ENCODE measurements around the gene PLA2G15. TPM values are rescaled to one million over a fixed set of nuclear protein-coding genes. Genes with fewer than 3 reads are reported as not detected.

The PLA2G15 gene
- polyA plus RNA-seq, 1 of the 3 experiments (the other 2 are of a cell fraction): 23.9 TPM

DNA sequence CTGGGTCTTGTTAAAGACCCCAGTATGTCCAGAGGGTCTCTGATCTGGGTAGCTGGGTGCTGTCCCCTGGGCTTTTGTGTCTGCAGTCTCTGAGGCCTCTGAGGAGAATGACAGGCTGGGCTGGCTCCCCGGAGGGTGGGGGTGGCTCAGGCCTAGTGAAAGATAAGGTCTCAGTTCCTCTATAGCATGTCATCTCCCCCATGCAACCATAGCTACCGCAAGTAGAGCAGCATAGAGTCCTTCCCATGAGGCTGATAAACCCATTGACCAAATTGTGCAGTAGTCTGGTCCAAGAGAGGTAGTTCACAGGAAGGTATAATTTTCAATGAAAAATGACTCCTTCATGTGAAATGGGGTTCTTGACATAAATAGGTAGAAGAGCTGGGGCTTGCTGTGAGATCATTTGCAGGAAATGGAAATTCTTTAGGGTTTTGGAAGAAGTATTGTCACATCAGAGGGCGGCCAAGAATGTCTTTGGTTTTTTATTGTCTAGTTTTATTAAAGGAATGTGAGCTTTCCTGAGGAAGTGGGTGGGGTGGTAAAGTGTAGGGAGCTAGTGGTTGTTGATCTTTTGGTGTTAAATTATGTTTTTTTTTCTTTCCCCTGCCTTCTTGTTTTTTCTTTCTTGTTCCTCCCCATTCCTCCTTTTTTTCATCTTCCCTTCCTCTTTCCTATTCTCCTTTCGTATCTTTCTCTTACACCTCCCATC, 44.6 kb downstream of the PLA2G15 start:
- H3K27me3 ChIP-seq (ENCODE audit: insufficient read depth): no peaks in the 10 kb centered on the region
- no peak overlapping the region for H3K4me3 ChIP-seq (ENCODE audit: low read depth in 2 of 2, low read length in 1 of 2)
- no peak overlapping the region for H2AFZ ChIP-seq (ENCODE audit: low read depth)
- no peak overlapping the region for H3K27ac ChIP-seq (ENCODE audit: low read depth in 2 of 2, low read length in 1 of 2)
- H3K36me3 ChIP-seq (replicated peaks in 1 of 2; ENCODE audit: control insufficient read depth in 1 of 2, insufficient read depth in 2 of 2, low read length in 1 of 2): peaks cover 22 to 25% of the 10 kb centered on the region in 2 experiments
- peaks cover 15% of the 10 kb centered on the region; the same call in 1 of the 2 replicates for H4K20me1 ChIP-seq (ENCODE audit: insufficient read depth)
- H3K9me2 ChIP-seq: no peaks in the 10 kb centered on the region
- CTCF ChIA-PET: interaction anchor here (10.4 kb wide), 1 partner anchor 27 kb away, joined by 80 read pairs; the partner anchor contains the start of gene SLC7A6
- no peaks in the 10 kb centered on the region for H3K9me3 ChIP-seq
- no peak for TF ChIP-seq RAD21 (IDR thresholded peaks at IDR 0.05; ENCODE audit: low read length)
- no peak for TF ChIP-seq NFIC (IDR thresholded peaks at IDR 0.05; ENCODE audit: borderline replicate concordance)
- TF ChIP-seq USF1 (IDR thresholded peaks at IDR 0.05; ENCODE audit: borderline replicate concordance, low read depth): no peak
- TF ChIP-seq SIN3A (IDR thresholded peaks at IDR 0.05; ENCODE audit: borderline replicate concordance, low read depth, low read length): no peak
- TF ChIP-seq MAX (IDR thresholded peaks at IDR 0.05; ENCODE audit: low read depth): no peak
- TF ChIP-seq TEAD4 (IDR thresholded peaks at IDR 0.05; ENCODE audit: borderline replicate concordance, insufficient read depth): no peak
- no peak for TF ChIP-seq FOXJ3 (CRISPR knock-in tag; IDR thresholded peaks at IDR 0.05)
- TF ChIP-seq MEF2A (IDR thresholded peaks at IDR 0.05; ENCODE audit: borderline replicate concordance, low read depth): no peak
- no peak for TF ChIP-seq RCOR1 (IDR thresholded peaks at IDR 0.05; ENCODE audit: low read length)
- TF ChIP-seq TCF12 (IDR thresholded peaks at IDR 0.05): no peak
- TF ChIP-seq JUND (IDR thresholded peaks at IDR 0.05): no peak
- no peak for TF ChIP-seq MXI1 (IDR thresholded peaks at IDR 0.05; ENCODE audit: low read depth, low read length)
- no peak for TF ChIP-seq YY1 (IDR thresholded peaks at IDR 0.05; ENCODE audit: low read depth)
- no peak for TF ChIP-seq NRF1 (IDR thresholded peaks at IDR 0.05; ENCODE audit: low read depth, low read length)
- no peaks in the 10 kb centered on the region for H3F3A ChIP-seq (replicated peaks; ENCODE audit: insufficient read depth)
- no peak for DNase-seq
- H3K79me2 ChIP-seq (ENCODE audit: insufficient read depth): peaks cover 17% of the 10 kb centered on the region; the same call in 1 of the 2 replicates
- 94% methylated on average over 3 of the region's 4 CpGs for WGBS (ENCODE audit: low lambda C conversion rate)
- H3K9ac ChIP-seq: no peak overlapping the region
- no peak overlapping the region for H3K4me2 ChIP-seq
- H3K4me1 ChIP-seq (ENCODE audit: control insufficient read depth in 1 of 2, insufficient read depth in 2 of 2, low read depth in 1 of 2, low read length in 1 of 2): no peaks in the 10 kb centered on the region
- POLR2A ChIA-PET: interaction anchor here (0.9 kb wide), 1 partner anchor 22 kb away, joined by 3 read pairs; the partner anchor contains the start of genes PRMT7 and SLC7A6OS

DNA sequence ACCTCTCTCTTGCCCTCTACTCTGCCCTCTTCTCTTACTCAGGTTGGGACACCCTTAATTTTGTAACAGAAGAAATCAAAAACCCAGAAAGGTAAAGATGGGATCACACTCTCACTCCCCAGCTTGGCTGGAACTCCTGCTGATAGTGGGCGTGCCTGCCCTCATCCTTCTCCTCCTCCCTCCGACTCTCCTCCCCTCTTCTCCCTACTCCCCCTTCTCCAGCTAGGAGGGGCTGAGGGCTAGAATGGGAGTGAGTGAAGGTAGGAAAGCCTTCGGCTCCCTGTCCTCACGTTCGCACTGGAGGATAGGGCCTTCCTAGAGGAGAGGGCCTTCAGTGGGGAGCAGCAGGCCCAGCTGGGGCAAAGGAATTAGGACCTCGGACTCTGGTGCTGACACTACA, 45.3 kb downstream of the PLA2G15 start:
- Histone ChIP-seq H3K27ac (ENCODE audit: low read depth in 2 of 2, low read length in 1 of 2) (no peak overlapping the region), H3K36me3 (replicated peaks in 1 of 2; ENCODE audit: control insufficient read depth in 1 of 2, insufficient read depth in 2 of 2, low read length in 1 of 2) (peaks cover 23 to 32% of the 10 kb centered on the region in 2 experiments), H3K9me3 (no peaks in the 10 kb centered on the region), H4K20me1 (ENCODE audit: insufficient read depth) (peaks cover 15% of the 10 kb centered on the region; the same call in 1 of the 2 replicates), H2AFZ (ENCODE audit: low read depth) (no peak overlapping the region), H3K79me2 (ENCODE audit: insufficient read depth) (peaks cover 13% of the 10 kb centered on the region; the same call in 1 of the 2 replicates), H3K9me2 (no peaks in the 10 kb centered on the region), H3K4me2 (no peak overlapping the region), H3K4me1 (ENCODE audit: control insufficient read depth in 1 of 2, insufficient read depth in 2 of 2, low read depth in 1 of 2, low read length in 1 of 2) (no peaks in the 10 kb centered on the region), H3K27me3 (ENCODE audit: insufficient read depth) (no peaks in the 10 kb centered on the region), H3K4me3 (ENCODE audit: low read depth in 2 of 2, low read length in 1 of 2) (no peak overlapping the region), H3K9ac (no peak overlapping the region), H3F3A (replicated peaks; ENCODE audit: insufficient read depth) (no peaks in the 10 kb centered on the region)
- POLR2A ChIA-PET: no interaction called here
- 95% methylated on average over 6 of the region's 6 CpGs for WGBS (ENCODE audit: low lambda C conversion rate)
- DNase-seq: no peak
- CTCF ChIA-PET: interaction anchor here (10.4 kb wide), 1 partner anchor 28 kb away, joined by 80 read pairs; the partner anchor contains the start of gene SLC7A6
- TF ChIP-seq REST (IDR thresholded peaks at IDR 0.05; ENCODE audit: low read depth, low read length) (no peak), TCF12 (IDR thresholded peaks at IDR 0.05) (no peak), FOSL2 (IDR thresholded peaks at IDR 0.05; ENCODE audit: borderline replicate concordance, low read depth) (no peak), SMC3 (IDR thresholded peaks at IDR 0.05; ENCODE audit: low read depth, low read length) (no peak), RXRA (IDR thresholded peaks at IDR 0.05; ENCODE audit: borderline replicate concordance, low read depth) (no peak), MEF2A (IDR thresholded peaks at IDR 0.05; ENCODE audit: borderline replicate concordance, low read depth) (no peak), NFIC (IDR thresholded peaks at IDR 0.05; ENCODE audit: borderline replicate concordance) (no peak), POLR2AphosphoS5 (IDR thresholded peaks at IDR 0.05; ENCODE audit: low read depth, low read length) (no peak), RAD21 (IDR thresholded peaks at IDR 0.05; ENCODE audit: low read length) (no peak), FOXJ3 (CRISPR knock-in tag; IDR thresholded peaks at IDR 0.05) (no peak), FOXM1 (IDR thresholded peaks at IDR 0.05; ENCODE audit: low read depth) (no peak), ELF1 (IDR thresholded peaks at IDR 0.05) (no peak), TAF1 (IDR thresholded peaks at IDR 0.05; ENCODE audit: borderline replicate concordance, low read depth, low read length) (no peak), RFX5 (IDR thresholded peaks at IDR 0.05; ENCODE audit: low read length) (no peak)
- TF ChIP-seq, protein P1, sequence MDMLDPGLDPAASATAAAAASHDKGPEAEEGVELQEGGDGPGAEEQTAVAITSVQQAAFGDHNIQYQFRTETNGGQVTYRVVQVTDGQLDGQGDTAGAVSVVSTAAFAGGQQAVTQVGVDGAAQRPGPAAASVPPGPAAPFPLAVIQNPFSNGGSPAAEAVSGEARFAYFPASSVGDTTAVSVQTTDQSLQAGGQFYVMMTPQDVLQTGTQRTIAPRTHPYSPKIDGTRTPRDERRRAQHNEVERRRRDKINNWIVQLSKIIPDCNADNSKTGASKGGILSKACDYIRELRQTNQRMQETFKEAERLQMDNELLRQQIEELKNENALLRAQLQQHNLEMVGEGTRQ (IDR thresholded peaks at IDR 0.05; ENCODE audit: borderline replicate concordance, low read depth, low read length): no peak
